Measurements from ENCODE around the gene RPP25L. TPM values are rescaled to one million over a fixed set of nuclear protein-coding genes. Genes with fewer than 3 reads are reported as not detected.

The RPP25L gene
- total RNA-seq, 2 experiments from 2014 or later: 27.2 to 29.3 TPM

- ATAC-seq (ENCODE audit: low read depth) (no peak), DNase-seq (no peak)
- Mint-ChIP-seq H3K4me3 (no peak overlapping the region), H3K9me3 (no peaks in the 10 kb centered on the region), H3K27me3 (peaks cover 48% of the 10 kb centered on the region), H3K27ac (no peak overlapping the region), H3K36me3 (no peaks in the 10 kb centered on the region), H3K4me1 (peaks cover 17% of the 10 kb centered on the region)
- POLR2A ChIA-PET: no interaction called here
These were observed 17.7 kb downstream of the RPP25L start for GRCh38 chr9:34594177-34594576.

GRCh38 chr9:34592895-34593601 is 18.8 kb downstream of the RPP25L start:
- no peak for DNase-seq
- Mint-ChIP-seq H3K4me1 (peaks cover 20% of the 10 kb centered on the region), H3K9me3 (no peaks in the 10 kb centered on the region), H3K36me3 (no peaks in the 10 kb centered on the region), H3K27me3 (peaks cover 59% of the 10 kb centered on the region), H3K27ac (no peak overlapping the region), H3K4me3 (no peak overlapping the region)
- POLR2A ChIA-PET: interaction anchor here (0.6 kb wide), 1 partner anchor 168 kb away, joined by 3 read pairs; no protein-coding TSS in a partner anchor
- ATAC-seq (ENCODE audit: low read depth): peak; percentile 37

- no peak for ATAC-seq (ENCODE audit: low read depth)
- no peaks in the 10 kb centered on the region for H3K36me3 Mint-ChIP-seq
- no peak for DNase-seq
- H3K27ac Mint-ChIP-seq: no peak overlapping the region
- H3K9me3 Mint-ChIP-seq: no peaks in the 10 kb centered on the region
- POLR2A ChIA-PET: interaction anchor here (0.6 to 0.9 kb wide), 2 partner anchors 45 to 167 kb away, joined by 3 to 4 read pairs; partner anchors contain the start of gene SIGMAR1
- peaks cover 67% of the 10 kb centered on the region for H3K27me3 Mint-ChIP-seq
- H3K4me3 Mint-ChIP-seq: peak overlapping the region; percentile 33
- peaks cover 20% of the 10 kb centered on the region for H3K4me1 Mint-ChIP-seq
These were observed 19.7 kb downstream of the RPP25L start for GRCh38 chr9:34591917-34592866.

- H3K9me3 Mint-ChIP-seq: no peaks in the 10 kb centered on the region
- no peak overlapping the region for H3K27ac Mint-ChIP-seq
- H3K4me1 Mint-ChIP-seq: peaks cover 20% of the 10 kb centered on the region
- ATAC-seq (ENCODE audit: low read depth) (peak; percentile 70), DNase-seq (peak; percentile 89)
- H3K4me3 Mint-ChIP-seq: peak overlapping the region; percentile 66
- POLR2A ChIA-PET: interaction anchor here (0.9 kb wide), 1 partner anchor 46 kb away, joined by 4 read pairs; the partner anchor contains the start of gene SIGMAR1
- no peaks in the 10 kb centered on the region for H3K36me3 Mint-ChIP-seq
- peaks cover 73% of the 10 kb centered on the region for H3K27me3 Mint-ChIP-seq
These were observed 20.5 kb downstream of the RPP25L start for GRCh38 chr9:34591248-34591916.

GRCh38 chr9:34590381-34591247 is 21.3 kb downstream of the RPP25L start:
- peak; percentile 45 for DNase-seq
- Mint-ChIP-seq H3K36me3 (no peaks in the 10 kb centered on the region), H3K9me3 (no peaks in the 10 kb centered on the region), H3K4me1 (peaks cover 20% of the 10 kb centered on the region), H3K27ac (no peak overlapping the region), H3K27me3 (peaks cover 80% of the 10 kb centered on the region), H3K4me3 (peak overlapping the region; percentile 66)
- POLR2A ChIA-PET: no interaction called here
- ATAC-seq (ENCODE audit: low read depth): no peak

- Mint-ChIP-seq H3K27ac (no peak within 1 kb of the TSS), H3K27me3 (peaks cover 81% of the 10 kb centered on the region), H3K4me3 (peak within 1 kb of the TSS; percentile 66), H3K36me3 (no peaks in the 10 kb centered on the region), H3K4me1 (peaks cover 20% of the 10 kb centered on the region), H3K9me3 (no peaks in the 10 kb centered on the region)
- POLR2A ChIA-PET: no interaction called here
- DNase-seq: peak; percentile 44
- no peak for ATAC-seq (ENCODE audit: low read depth)
These were observed 22.1 kb downstream of the RPP25L start, which contains the start of gene CNTFR for GRCh38 chr9:34589636-34590380. CNTFR (minus strand) TSS chr9:34589724; CDS start chr9:34568981, 20,743 bp downstream.

GRCh38 chr9:34588671-34589635 is 22.9 kb downstream of the RPP25L start:
- POLR2A ChIA-PET: no interaction called here
- ATAC-seq (ENCODE audit: low read depth): no peak
- no peak for DNase-seq
- Mint-ChIP-seq H3K9me3 (no peaks in the 10 kb centered on the region), H3K36me3 (no peaks in the 10 kb centered on the region), H3K4me1 (peaks cover 20% of the 10 kb centered on the region), H3K27me3 (peaks cover 85% of the 10 kb centered on the region), H3K27ac (no peak overlapping the region), H3K4me3 (peak overlapping the region; percentile 53)

GRCh38 chr9:34587271-34587670 is 24.6 kb downstream of the RPP25L start:
- no peak overlapping the region for H3K27ac Mint-ChIP-seq
- POLR2A ChIA-PET: no interaction called here
- H3K4me1 Mint-ChIP-seq: peaks cover 14% of the 10 kb centered on the region
- no peaks in the 10 kb centered on the region for H3K36me3 Mint-ChIP-seq
- ATAC-seq (ENCODE audit: low read depth): no peak
- H3K4me3 Mint-ChIP-seq: no peak overlapping the region
- H3K27me3 Mint-ChIP-seq: peaks cover 74% of the 10 kb centered on the region
- no peak for DNase-seq
- H3K9me3 Mint-ChIP-seq: no peaks in the 10 kb centered on the region

- POLR2A ChIA-PET: interaction anchor here (0.6 kb wide), 1 partner anchor 29 kb away, joined by 3 read pairs; no protein-coding TSS in a partner anchor
- no peaks in the 10 kb centered on the region for H3K9me3 Mint-ChIP-seq
- H3K36me3 Mint-ChIP-seq: no peaks in the 10 kb centered on the region
- H3K4me3 Mint-ChIP-seq: no peak overlapping the region
- DNase-seq: no peak
- H3K27ac Mint-ChIP-seq: no peak overlapping the region
- H3K27me3 Mint-ChIP-seq: peaks cover 66% of the 10 kb centered on the region
- no peak for ATAC-seq (ENCODE audit: low read depth)
- H3K4me1 Mint-ChIP-seq: peaks cover 11% of the 10 kb centered on the region
These were observed 25.8 kb downstream of the RPP25L start for GRCh38 chr9:34585946-34586669.

- DNase-seq (no peak), ATAC-seq (ENCODE audit: low read depth) (no peak)
- Mint-ChIP-seq H3K36me3 (no peaks in the 10 kb centered on the region), H3K4me1 (peaks cover 4% of the 10 kb centered on the region), H3K27me3 (peaks cover 68% of the 10 kb centered on the region), H3K27ac (no peak overlapping the region), H3K4me3 (no peak overlapping the region), H3K9me3 (no peaks in the 10 kb centered on the region)
- POLR2A ChIA-PET: no interaction called here
These were observed 26.9 kb downstream of the RPP25L start for GRCh38 chr9:34584970-34585369.

GRCh38 chr9:34582787-34583186 is 29.1 kb downstream of the RPP25L start:
- H3K9me3 Mint-ChIP-seq: no peaks in the 10 kb centered on the region
- no peak overlapping the region for H3K27ac Mint-ChIP-seq
- ATAC-seq (ENCODE audit: low read depth): no peak
- DNase-seq: no peak
- POLR2A ChIA-PET: no interaction called here
- H3K4me1 Mint-ChIP-seq: peaks cover 2% of the 10 kb centered on the region
- H3K27me3 Mint-ChIP-seq: peaks cover 69% of the 10 kb centered on the region
- no peak overlapping the region for H3K4me3 Mint-ChIP-seq
- no peaks in the 10 kb centered on the region for H3K36me3 Mint-ChIP-seq

Data from activated naive CD8-positive, alpha-beta T cell treated with anti-CD3 and anti-CD28 coated beads, Interleukin-2, amount 10 ng/mL, durations not matched to agents 7 days and 5 days (primary cell).